ENCODE results near the gene ZG16B. TPM values are rescaled to one million over a fixed set of nuclear protein-coding genes. Genes with fewer than 3 reads are reported as not detected.

Gene ZG16B
- total RNA-seq, 1 experiment from 2014 or later: not detected

DNA sequence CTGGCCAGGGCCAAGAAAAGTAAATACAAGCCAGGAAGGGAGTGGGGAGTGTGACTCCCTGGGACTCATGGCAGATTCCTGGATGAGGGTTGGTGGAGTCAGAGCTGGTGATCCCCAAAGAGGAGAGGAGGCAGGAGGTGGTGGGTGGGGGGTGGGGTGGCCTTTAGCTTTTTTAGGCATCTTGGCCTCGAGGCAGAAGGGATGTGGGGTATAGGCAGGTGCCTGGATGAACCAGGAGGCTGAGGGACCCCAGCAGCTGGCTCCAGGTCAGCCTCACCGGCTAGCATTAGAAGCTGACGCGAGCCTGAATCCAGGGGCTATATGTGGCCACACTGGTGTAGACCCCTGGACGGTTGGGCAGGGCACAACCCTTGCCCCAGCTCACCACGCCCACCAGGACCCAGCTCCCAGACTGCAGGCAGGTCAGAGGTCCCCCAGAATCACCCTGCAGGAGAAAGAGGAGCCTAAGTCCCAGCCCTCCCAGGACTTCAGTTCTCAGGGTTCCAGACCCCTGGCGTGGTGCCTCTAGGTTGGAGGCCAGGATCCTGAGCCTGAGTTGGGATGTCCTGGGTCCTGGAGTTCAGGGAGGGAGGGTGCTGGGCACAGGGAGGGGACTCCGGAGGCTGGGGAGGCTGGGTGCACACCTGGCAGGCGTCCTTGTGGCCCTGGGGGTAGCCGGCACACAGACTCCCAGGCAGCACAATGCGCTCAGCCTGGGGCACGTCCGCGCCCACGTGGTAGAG lies 45.6 kb upstream of the ZG16B start:
- Histone ChIP-seq H3K36me3 (ENCODE audit: insufficient read depth, low read length, poor library complexity, severe bottlenecking) (no peaks in the 10 kb centered on the region), H3K9me3 (ENCODE audit: low read depth, low read length, poor library complexity, severe bottlenecking) (no peaks in the 10 kb centered on the region), H3K4me3 (ENCODE audit: low read depth, low read length, poor library complexity, severe bottlenecking) (no peak overlapping the region), H3K27ac (ENCODE audit: low read depth, low read length, poor library complexity, severe bottlenecking) (no peak overlapping the region), H3K4me1 (ENCODE audit: insufficient read depth, low read length, poor library complexity, severe bottlenecking) (no peaks in the 10 kb centered on the region), H3K27me3 (replicated peaks; ENCODE audit: insufficient read depth, low read depth, low read length, poor library complexity) (peaks cover 39% of the 10 kb centered on the region)
- TF ChIP-seq, protein P1, sequence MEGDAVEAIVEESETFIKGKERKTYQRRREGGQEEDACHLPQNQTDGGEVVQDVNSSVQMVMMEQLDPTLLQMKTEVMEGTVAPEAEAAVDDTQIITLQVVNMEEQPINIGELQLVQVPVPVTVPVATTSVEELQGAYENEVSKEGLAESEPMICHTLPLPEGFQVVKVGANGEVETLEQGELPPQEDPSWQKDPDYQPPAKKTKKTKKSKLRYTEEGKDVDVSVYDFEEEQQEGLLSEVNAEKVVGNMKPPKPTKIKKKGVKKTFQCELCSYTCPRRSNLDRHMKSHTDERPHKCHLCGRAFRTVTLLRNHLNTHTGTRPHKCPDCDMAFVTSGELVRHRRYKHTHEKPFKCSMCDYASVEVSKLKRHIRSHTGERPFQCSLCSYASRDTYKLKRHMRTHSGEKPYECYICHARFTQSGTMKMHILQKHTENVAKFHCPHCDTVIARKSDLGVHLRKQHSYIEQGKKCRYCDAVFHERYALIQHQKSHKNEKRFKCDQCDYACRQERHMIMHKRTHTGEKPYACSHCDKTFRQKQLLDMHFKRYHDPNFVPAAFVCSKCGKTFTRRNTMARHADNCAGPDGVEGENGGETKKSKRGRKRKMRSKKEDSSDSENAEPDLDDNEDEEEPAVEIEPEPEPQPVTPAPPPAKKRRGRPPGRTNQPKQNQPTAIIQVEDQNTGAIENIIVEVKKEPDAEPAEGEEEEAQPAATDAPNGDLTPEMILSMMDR (conservative IDR thresholded peaks at IDR 0.05; ENCODE audit: low read depth, low read length): no peak
- no peak for TF ChIP-seq EZH2 (IDR thresholded peaks at IDR 0.05; ENCODE audit: borderline replicate concordance, low read depth, low read length, poor library complexity, severe bottlenecking)
- POLR2A ChIA-PET (ENCODE audit: low non-redundant PET): no interaction called here
- CTCF ChIA-PET: no interaction called here
- no peak for DNase-seq (ENCODE audit: low spot score)
- intact Hi-C loops (cut with micrococcal nuclease; ENCODE audit: unreplicated experiment): no loop called here
- BruUV-seq (replicated peaks): no TSS peak

DNA sequence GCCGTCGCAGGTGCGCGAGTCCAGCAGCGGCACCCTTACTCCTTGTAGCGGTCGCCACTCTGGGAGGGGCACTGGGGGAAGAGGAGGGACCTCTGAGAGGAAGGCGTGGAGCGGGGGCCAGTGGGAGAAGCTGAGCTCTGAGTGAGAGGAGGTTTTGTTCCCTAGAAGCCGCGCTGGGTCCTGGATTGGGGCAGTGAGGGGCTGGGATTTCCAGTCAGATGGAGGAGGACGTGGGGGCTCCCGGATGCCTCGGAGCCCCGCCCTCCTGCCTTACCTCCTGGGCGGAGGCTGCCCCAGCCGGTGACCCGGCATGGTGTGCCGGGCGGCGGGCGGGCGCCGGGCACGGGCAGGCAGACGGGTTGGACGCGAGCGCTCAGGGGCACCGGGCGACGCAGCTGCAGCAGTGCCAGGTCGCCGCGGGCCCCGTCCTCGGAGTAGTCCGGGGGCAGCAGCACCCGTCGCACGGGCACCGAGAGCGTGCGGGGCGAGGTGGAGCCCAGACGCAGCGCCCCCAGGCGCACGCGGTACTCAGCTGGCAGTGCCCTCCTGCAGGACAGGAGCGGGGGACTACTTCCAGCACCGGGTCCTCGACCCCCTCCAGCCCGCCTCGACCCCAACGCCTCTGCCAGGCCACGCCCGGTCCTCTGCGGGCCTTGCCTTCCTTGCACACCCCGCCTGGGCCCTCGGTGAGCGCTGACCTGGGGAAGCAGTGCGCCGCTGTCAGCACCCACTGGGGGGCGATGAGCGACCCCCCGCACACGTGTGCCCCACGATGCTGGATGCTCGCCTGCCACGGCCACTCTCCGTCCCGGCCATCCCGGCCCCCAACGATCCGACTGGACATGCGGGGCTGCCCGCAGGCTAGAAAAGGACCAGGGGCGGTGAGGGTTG lies 44.8 kb upstream of the ZG16B start:
- H3K4me1 ChIP-seq (ENCODE audit: insufficient read depth, low read length, poor library complexity, severe bottlenecking): no peaks in the 10 kb centered on the region
- H3K36me3 ChIP-seq (ENCODE audit: insufficient read depth, low read length, poor library complexity, severe bottlenecking): no peaks in the 10 kb centered on the region
- H3K9me3 ChIP-seq (ENCODE audit: low read depth, low read length, poor library complexity, severe bottlenecking): no peaks in the 10 kb centered on the region
- POLR2A ChIA-PET (ENCODE audit: low non-redundant PET): no interaction called here
- DNase-seq (ENCODE audit: low spot score): no peak
- H3K27me3 ChIP-seq (replicated peaks; ENCODE audit: insufficient read depth, low read depth, low read length, poor library complexity): peaks cover 47% of the 10 kb centered on the region
- H3K4me3 ChIP-seq (ENCODE audit: low read depth, low read length, poor library complexity, severe bottlenecking): no peak overlapping the region
- no TSS peak for BruUV-seq (replicated peaks)
- H3K27ac ChIP-seq (ENCODE audit: low read depth, low read length, poor library complexity, severe bottlenecking): no peak overlapping the region
- intact Hi-C loops (cut with micrococcal nuclease; ENCODE audit: unreplicated experiment): no loop called here
- CTCF ChIA-PET: no interaction called here
- peak; percentile 51 for TF ChIP-seq EZH2 (IDR thresholded peaks at IDR 0.05; ENCODE audit: borderline replicate concordance, low read depth, low read length, poor library complexity, severe bottlenecking)
- TF ChIP-seq, protein P1 (conservative IDR thresholded peaks at IDR 0.05; ENCODE audit: low read depth, low read length): peak; percentile 46

DNA sequence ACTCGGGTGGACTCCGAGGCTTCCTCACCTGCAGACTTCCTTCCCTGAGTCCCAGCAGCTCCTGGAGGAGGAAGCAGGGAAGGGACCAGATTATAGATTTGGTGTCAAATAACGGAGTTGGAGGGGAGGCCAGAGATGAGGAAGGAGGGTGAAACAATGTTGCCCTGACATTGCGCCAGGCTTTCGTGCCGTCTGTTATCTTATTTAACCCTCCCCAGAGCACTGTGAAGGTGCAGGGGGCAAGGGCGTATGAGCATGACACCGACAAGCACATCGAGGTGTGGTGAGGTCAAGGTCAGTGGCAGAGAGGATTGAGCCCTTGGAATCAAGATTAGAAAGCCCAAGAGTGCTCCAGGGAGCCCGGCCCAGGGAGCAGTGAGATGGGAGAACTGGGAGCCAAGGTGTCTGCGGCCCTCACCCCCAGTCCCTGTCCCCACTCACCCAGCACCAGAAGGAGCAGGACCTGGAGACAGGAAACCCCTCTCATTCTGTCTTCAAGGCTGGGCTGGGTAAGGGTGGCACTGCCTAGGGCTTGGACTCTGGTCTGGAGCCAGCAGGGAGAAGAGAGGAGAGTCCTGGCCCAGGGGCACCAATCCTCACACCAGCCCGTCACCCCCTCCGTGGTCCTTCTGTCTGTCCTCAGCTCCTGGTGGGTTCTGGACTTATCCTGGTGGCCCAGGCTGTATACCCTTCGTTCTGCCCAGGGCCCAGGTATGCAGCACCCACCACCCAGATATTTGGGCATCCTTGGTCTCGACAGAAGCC lies 43.9 kb upstream of the ZG16B start:
- intact Hi-C loops (cut with micrococcal nuclease; ENCODE audit: unreplicated experiment): no loop called here
- no TSS peak for BruUV-seq (replicated peaks)
- ChIA-PET POLR2A (ENCODE audit: low non-redundant PET) (no interaction called here), CTCF (no interaction called here)
- H3K4me3 ChIP-seq (ENCODE audit: low read depth, low read length, poor library complexity, severe bottlenecking): no peak overlapping the region
- TF ChIP-seq, protein P1 (conservative IDR thresholded peaks at IDR 0.05; ENCODE audit: low read depth, low read length): no peak
- TF ChIP-seq EZH2 (IDR thresholded peaks at IDR 0.05; ENCODE audit: borderline replicate concordance, low read depth, low read length, poor library complexity, severe bottlenecking): no peak
- no peak overlapping the region for H3K27ac ChIP-seq (ENCODE audit: low read depth, low read length, poor library complexity, severe bottlenecking)
- H3K4me1 ChIP-seq (ENCODE audit: insufficient read depth, low read length, poor library complexity, severe bottlenecking): no peaks in the 10 kb centered on the region
- H3K27me3 ChIP-seq (replicated peaks; ENCODE audit: insufficient read depth, low read depth, low read length, poor library complexity): peaks cover 56% of the 10 kb centered on the region
- no peaks in the 10 kb centered on the region for H3K36me3 ChIP-seq (ENCODE audit: insufficient read depth, low read length, poor library complexity, severe bottlenecking)
- DNase-seq (ENCODE audit: low spot score): no peak
- no peaks in the 10 kb centered on the region for H3K9me3 ChIP-seq (ENCODE audit: low read depth, low read length, poor library complexity, severe bottlenecking)
